Pons (tissue), 1 donor: ENCODE results near the gene LIPI.
"Not testable (repeated sequence)": the region's sequence is repeated elsewhere in the genome, so short reads cannot be mapped to it uniquely, and the experiment has no call there.

Experiments used
- DNase-seq: peaks from one replicate; pipeline ENCODE4 v3.0.0-alpha.2; 2016; ENCODE audit warnings: low spot score

LIPI gene

GRCh38 chr21:14116080-14116481, 94.7 kb downstream of the LIPI start:
- no peak for DNase-seq

DNA sequence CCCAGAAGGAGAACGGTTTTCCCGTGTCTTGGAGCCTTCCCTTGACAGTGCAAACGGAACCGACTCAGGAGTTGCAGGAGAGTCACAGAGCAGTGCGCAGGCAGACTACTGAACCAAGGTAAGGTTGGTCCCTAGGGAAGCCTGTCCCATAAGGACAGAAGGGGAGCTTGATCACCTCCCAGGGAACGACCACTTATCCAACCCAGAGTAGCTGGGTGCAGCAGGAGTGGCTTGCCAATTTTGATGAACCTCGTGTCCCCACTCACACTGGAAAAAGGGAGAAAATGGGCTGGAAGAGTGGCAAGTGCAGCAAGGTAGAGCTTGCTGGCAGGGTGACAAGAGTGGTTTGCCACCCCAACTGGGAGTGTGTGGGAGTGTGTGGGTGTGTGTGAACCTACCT, 95.1 kb downstream of the LIPI start:
- DNase-seq, result no peak

DNA sequence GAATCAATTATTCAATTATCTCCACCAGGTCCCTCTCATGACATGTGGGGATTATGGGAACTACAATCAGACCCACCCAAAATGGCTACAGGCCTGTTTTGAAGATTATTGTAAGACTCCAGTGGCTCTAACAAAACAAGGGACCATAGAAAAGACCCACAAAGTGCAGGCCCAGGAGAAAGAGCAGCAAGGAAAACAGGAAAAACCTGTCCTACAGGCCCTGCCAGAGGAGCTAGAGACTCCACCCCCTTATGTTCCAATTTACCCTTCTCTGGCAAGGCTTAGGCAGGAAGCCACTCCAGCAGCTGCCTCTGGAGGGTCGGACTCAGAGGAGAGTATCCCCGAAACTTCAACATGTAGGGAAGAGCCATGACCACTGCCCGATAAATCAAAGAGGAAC, 96.5 kb downstream of the LIPI start:
- DNase-seq, result no peak

GRCh38 chr21:14104564-14104963, 106.2 kb downstream of the LIPI start:
- DNase-seq, result not testable (repeated sequence)

DNA sequence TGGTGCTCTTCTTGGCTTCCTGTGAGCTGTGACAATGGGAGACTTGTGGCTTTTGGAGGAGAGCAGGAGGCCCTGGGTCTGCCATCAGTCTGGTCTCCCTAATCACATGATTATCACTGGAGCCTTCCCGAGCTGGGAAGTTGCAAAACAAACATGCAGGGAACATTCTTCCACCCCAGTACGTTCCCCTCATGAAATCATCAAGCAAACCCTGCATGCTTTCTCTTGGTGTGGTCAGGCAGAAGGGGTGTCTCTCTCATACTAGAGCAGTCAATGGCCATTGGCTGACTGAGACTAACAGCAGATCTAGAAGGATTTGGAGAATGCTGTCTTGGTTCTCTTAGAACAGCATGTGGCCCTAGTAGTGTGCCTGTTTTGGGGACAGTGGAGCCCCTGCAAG, 111.2 kb downstream of the LIPI start:
- DNase-seq, result no peak

- DNase-seq, result no peak
Measured at GRCh38 chr21:14097881-14098499, 112.8 kb downstream of the LIPI start.

DNA sequence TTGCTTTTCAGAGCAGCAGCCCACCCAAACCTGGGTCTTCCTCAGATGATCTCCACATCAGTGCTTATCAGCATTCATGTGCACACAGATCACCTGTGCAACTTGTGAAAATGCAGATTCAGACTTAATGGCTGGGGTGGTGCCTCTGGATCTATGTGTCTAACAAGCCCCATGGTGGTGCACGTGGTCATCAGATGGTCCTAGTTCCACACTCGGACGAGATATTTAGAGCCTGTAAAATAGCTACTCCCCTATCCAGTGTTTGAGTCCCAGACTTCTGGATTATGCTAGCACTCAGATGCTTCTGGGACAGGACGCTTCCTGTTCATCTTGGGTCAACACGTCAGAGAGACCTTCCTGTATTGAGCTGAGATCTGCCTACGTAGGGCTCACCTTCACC, 114.2 kb downstream of the LIPI start:
- no peak for DNase-seq

- DNase-seq, result no peak
Measured at GRCh38 chr21:14096172-14096571, 114.6 kb downstream of the LIPI start.

GRCh38 chr21:14095056-14095455, 115.7 kb downstream of the LIPI start:
- DNase-seq, result peak; percentile 36

- DNase-seq, result no peak
Measured at GRCh38 chr21:14092834-14093560, 117.8 kb downstream of the LIPI start.

- DNase-seq, result not testable (repeated sequence)
Measured at GRCh38 chr21:14090184-14090583, 120.6 kb downstream of the LIPI start.

GRCh38 chr21:14088391-14088790, 122.4 kb downstream of the LIPI start:
- no peak for DNase-seq

DNA sequence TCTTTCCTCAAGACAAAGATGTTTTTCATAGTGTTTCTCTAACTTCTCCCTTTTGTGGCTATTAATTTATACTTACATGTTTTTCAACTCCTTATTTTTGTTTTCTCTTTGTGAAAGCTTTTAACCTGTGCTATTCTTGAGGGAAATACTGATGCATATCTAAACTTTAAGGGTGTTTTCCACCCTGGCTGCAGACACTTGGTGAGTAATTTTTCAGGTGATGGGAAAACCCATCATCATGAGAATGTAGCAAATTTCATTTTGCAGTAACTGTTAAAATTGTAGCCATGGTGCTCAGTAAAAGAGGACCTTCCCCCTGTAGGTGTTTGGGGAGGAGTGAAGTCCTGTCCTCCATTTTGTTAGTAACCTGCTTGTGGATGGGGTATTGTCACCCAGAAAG, 124.2 kb downstream of the LIPI start:
- no peak for DNase-seq

- no peak for DNase-seq
Measured at GRCh38 chr21:14084701-14085100, 126.1 kb downstream of the LIPI start.

DNA sequence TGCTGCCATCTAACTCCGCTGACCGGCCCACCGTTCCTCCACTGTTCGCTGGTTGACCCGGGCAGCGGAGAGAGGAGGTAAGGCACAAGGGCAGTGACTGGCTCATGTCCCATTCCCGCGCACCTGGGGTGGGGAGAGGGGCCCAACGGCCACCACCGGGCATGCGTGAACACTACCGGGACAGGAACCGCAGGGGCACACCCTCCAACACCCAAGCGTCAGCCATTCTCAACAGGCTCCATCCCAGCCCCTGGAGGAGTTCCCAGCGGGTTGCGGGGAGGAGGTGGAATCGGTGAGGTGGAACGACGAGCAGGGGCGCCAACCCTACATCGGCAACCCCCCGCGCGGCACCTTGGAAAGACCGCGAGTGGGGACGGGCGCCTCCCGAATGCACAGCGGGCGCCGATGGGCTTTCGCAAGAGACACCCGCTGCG, 126.7 kb downstream of the LIPI start:
- DNase-seq, result no peak

- no peak for DNase-seq
Measured at GRCh38 chr21:14080764-14081096, 130.0 kb downstream of the LIPI start.

- DNase-seq, result no peak
Measured at GRCh38 chr21:14080040-14080763, 130.6 kb downstream of the LIPI start.

- DNase-seq, result no peak
Measured at GRCh38 chr21:14078746-14079375, 131.9 kb downstream of the LIPI start.

GRCh38 chr21:14076143-14076806, 134.5 kb downstream of the LIPI start:
- no peak for DNase-seq

GRCh38 chr21:14075346-14076142, 135.2 kb downstream of the LIPI start:
- DNase-seq, result no peak

DNA sequence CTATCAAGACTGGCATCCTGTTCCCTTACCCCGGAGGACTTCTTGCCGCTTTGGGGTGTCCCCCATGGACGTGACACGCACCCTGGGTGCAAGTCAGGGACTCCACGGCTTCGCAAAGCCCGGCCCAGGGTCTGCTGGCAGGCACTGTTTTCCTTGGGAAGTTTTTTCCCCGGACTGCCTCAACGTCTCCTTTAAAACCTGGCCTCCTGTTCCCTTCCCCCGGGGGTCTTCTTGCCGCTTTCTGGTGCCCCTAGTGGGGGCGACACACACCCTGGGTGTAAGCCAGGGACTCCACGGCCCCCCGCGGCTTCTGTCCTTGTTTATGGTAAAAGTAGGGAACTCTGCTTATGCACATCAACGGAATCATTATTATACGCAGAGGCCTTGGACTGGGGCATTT, 136.6 kb downstream of the LIPI start:
- DNase-seq, result no peak
